MCF 10A (cell line): ENCODE data around the gene RPL29. TPM values are rescaled to one million over a fixed set of nuclear protein-coding genes. Genes with fewer than 3 reads are reported as not detected.

Experiments
- BruUV-seq: library from RNA; stranded (reverse); fragments of 400-500 nt; replicated peaks from 2 replicates; lab custom pipeline; 2021; lab: Mats Ljungman, UMichigan
- CTCF ChIA-PET: fragments of 300-600 bp; sonication (Branson Sonifier 250); formaldehyde crosslinking; extraction: SDS; loops from one replicate; lab custom pipeline; 2021; ENCODE audit warnings: antibody characterized with exemption, inconsistent platforms; lab: Yijun Ruan, JAX
- POLR2A ChIA-PET: fragments of 300-600, 350-650 bp; sonication (Branson Sonifier 250); formaldehyde crosslinking; extraction: SDS; loops from one replicate; lab custom pipeline; 2020; ENCODE audit warnings: antibody characterized with exemption, inconsistent platforms; lab: Yijun Ruan, JAX
- DNase-seq: peaks from one replicate; pipeline ENCODE4 v3.0.0-alpha.2; 2018; ENCODE audit not compliant: unreplicated experiment
- H3K27ac Mint-ChIP-seq: one replicate; pipeline ENCODE4 v1.8.0; 2022; ENCODE audit warnings: mild to moderate bottlenecking, low read depth, mixed read lengths; ENCODE audit not compliant: unreplicated experiment
- H3K27me3 Mint-ChIP-seq: one replicate; pipeline ENCODE4 v1.8.0; 2022; ENCODE audit warnings: mixed read lengths; ENCODE audit not compliant: insufficient read depth, unreplicated experiment
- H3K36me3 Mint-ChIP-seq: one replicate; pipeline ENCODE4 v1.8.0; 2022; ENCODE audit warnings: mild to moderate bottlenecking, moderate library complexity, mixed read lengths; ENCODE audit not compliant: insufficient read depth, unreplicated experiment
- H3K4me1 Mint-ChIP-seq: one replicate; pipeline ENCODE4 v1.8.0; 2022; ENCODE audit warnings: mixed read lengths; ENCODE audit not compliant: insufficient read depth, unreplicated experiment
- H3K4me3 Mint-ChIP-seq: one replicate; pipeline ENCODE4 v1.8.0; 2022; ENCODE audit warnings: mild to moderate bottlenecking, moderate library complexity, mixed read lengths; ENCODE audit not compliant: unreplicated experiment
- H3K9me3 Mint-ChIP-seq: one replicate; pipeline ENCODE4 v1.8.0; 2022; ENCODE audit warnings: mixed read lengths; ENCODE audit not compliant: unreplicated experiment
- CTCF ChIP-seq: fragments of 200-600 bp; IDR thresholded peaks from one replicate; pipeline ENCODE4 v1.8.0; 2022; ENCODE audit warnings: antibody characterized with exemption, mild to moderate bottlenecking; ENCODE audit not compliant: unreplicated experiment
- intact Hi-C: fragments of 100-400 bp; cut with micrococcal nuclease; formaldehyde crosslinking; loops from 2 replicates; pipeline ENCODE4 v1.14.1; 2022
- total RNA-seq: library from RNA; stranded (reverse); gene quantifications from 2 replicates; pipeline ENCODE4 v1.2.3, GENCODE V29; 2022

Gene RPL29
- total RNA-seq, 1 experiment from 2014 or later: 1,551 TPM

- Mint-ChIP-seq H3K4me3 (no peak overlapping the region), H3K27me3 (no peaks in the 10 kb centered on the region), H3K4me1 (peaks cover 14% of the 10 kb centered on the region), H3K36me3 (no peaks in the 10 kb centered on the region), H3K9me3 (no peaks in the 10 kb centered on the region), H3K27ac (no peak overlapping the region)
- no TSS peak for BruUV-seq
- CTCF ChIA-PET: interaction anchor here (0.6 to 2.0 kb wide), 4 partner anchors 9 to 102 kb away, joined by 4 to 6 read pairs (median 4); partner anchors contain the start of genes ABHD14B, PARP3 and RRP9
- POLR2A ChIA-PET: interaction anchor here (0.7 to 1.1 kb wide), 3 partner anchors 8 to 140 kb away, joined by 4 to 5 read pairs (median 4); partner anchors contain the start of gene RRP9
- no peak for TF ChIP-seq CTCF
- DNase-seq: no peak
- intact Hi-C loops: no loop called here
Observed at GRCh38 chr3:51950899-51951298, 44.8 kb downstream of the RPL29 start.

- intact Hi-C loops: no loop called here
- DNase-seq: no peak
- no peak for TF ChIP-seq CTCF
- Mint-ChIP-seq H3K27me3 (no peaks in the 10 kb centered on the region), H3K36me3 (peaks cover 2% of the 10 kb centered on the region), H3K4me1 (peaks cover 13% of the 10 kb centered on the region), H3K9me3 (no peaks in the 10 kb centered on the region), H3K27ac (no peak overlapping the region), H3K4me3 (no peak overlapping the region)
- ChIA-PET POLR2A (no interaction called here), CTCF (no interaction called here)
- BruUV-seq: no TSS peak
Observed at GRCh38 chr3:51949121-51949520, 46.6 kb downstream of the RPL29 start.

GRCh38 chr3:51948016-51948580 lies 47.6 kb downstream of the RPL29 start:
- Mint-ChIP-seq H3K4me3 (no peak overlapping the region), H3K36me3 (peaks cover 5% of the 10 kb centered on the region), H3K27ac (no peak overlapping the region), H3K27me3 (no peaks in the 10 kb centered on the region), H3K9me3 (no peaks in the 10 kb centered on the region), H3K4me1 (peaks cover 4% of the 10 kb centered on the region)
- no peak for DNase-seq
- CTCF ChIA-PET: interaction anchor here (0.6 to 1.2 kb wide), 4 partner anchors 25 to 130 kb away, joined by 3 to 6 read pairs (median 4); partner anchors contain the start of gene ABHD14B
- no peak for TF ChIP-seq CTCF
- BruUV-seq: no TSS peak
- intact Hi-C loops: no loop called here
- POLR2A ChIA-PET: interaction anchor here (1.2 kb wide), 1 partner anchor 48 kb away, joined by 3 read pairs; the partner anchor contains the start of gene RPL29

GRCh38 chr3:51947215-51947900 lies 48.3 kb downstream of the RPL29 start:
- H3K4me1 Mint-ChIP-seq: peaks cover 6% of the 10 kb centered on the region
- H3K4me3 Mint-ChIP-seq: no peak overlapping the region
- H3K27ac Mint-ChIP-seq: no peak overlapping the region
- ChIA-PET CTCF (interaction anchor here (0.8 to 1.6 kb wide), 3 partner anchors 26 to 36 kb away, joined by 4 to 9 read pairs (median 6); partner anchors contain the start of genes ABHD14A and ABHD14B), POLR2A (no interaction called here)
- H3K36me3 Mint-ChIP-seq: peaks cover 5% of the 10 kb centered on the region
- no TSS peak for BruUV-seq
- TF ChIP-seq CTCF: no peak
- H3K9me3 Mint-ChIP-seq: no peaks in the 10 kb centered on the region
- intact Hi-C loops: no loop called here
- no peak for DNase-seq
- no peaks in the 10 kb centered on the region for H3K27me3 Mint-ChIP-seq
